IPS-11a (cell line): ENCODE results near the gene ZC3H10.
A peak's percentile ranks its signal among the peaks of the same experiment; 100 is the strongest.
"Not testable (repeated sequence)": the region's sequence is repeated elsewhere in the genome, so short reads cannot be mapped to it uniquely, and the experiment has no call there.

Experiments
- H3K4me3 ChIP-seq: one replicate; pipeline ENCODE4 v1.5.1; 2013; ENCODE audit warnings: low read depth, low read length, control low read depth

The ZC3H10 gene, protein sequence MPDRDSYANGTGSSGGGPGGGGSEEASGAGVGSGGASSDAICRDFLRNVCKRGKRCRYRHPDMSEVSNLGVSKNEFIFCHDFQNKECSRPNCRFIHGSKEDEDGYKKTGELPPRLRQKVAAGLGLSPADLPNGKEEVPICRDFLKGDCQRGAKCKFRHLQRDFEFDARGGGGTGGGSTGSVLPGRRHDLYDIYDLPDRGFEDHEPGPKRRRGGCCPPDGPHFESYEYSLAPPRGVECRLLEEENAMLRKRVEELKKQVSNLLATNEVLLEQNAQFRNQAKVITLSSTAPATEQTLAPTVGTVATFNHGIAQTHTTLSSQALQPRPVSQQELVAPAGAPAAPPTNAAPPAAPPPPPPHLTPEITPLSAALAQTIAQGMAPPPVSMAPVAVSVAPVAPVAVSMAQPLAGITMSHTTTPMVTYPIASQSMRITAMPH

DNA sequence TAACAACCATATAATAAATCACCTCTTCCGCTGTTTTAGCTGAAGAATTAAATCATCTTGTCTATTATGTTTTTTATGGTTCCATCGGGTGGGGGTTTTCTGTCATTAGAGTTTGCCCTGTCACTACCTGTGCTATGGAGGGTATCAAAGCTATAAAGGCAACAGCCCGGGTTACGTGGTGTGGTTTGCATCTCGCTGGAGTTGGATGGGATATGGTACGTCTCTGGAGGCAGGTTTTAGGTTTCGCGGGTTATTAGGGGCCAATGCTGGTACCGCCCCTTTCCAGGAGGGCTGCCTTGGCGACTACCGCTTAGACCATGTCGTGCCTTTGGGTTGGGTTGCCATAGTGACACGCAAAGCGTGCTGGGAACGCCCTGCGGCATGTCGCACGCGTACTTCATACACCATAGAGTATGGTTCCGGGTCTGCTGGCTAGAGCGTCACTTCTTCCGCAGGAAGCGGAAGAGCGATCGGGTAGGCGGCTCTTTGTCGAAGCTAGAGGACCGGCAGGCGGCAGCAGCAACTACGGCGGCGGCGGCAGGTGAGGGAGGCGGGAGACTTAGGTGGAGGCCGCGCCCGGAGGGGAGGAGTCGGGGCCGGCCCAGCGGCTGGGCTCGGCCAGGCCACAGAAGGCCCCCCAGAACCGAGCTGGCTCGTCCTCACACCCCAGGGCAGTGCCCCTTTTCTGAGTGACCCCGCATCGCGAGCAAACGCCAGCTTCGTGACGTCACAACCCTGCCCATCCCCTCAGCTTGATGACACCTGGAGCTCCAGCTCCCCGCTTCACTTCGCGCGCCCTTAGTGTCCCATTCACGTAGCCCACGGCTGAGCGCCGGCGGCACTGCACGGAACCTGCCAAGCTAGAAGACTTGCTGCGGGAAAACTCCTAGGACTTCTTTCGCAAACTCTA lies at the start of gene ZC3H10:
Gene ZC3H10, plus strand, starts transcription at position 489 of the 910 bp plus-strand sequence. CDS start 2,297 bp downstream, outside the sequence.
- H3K4me3 ChIP-seq = peak within 1 kb of the TSS; percentile 100

DNA sequence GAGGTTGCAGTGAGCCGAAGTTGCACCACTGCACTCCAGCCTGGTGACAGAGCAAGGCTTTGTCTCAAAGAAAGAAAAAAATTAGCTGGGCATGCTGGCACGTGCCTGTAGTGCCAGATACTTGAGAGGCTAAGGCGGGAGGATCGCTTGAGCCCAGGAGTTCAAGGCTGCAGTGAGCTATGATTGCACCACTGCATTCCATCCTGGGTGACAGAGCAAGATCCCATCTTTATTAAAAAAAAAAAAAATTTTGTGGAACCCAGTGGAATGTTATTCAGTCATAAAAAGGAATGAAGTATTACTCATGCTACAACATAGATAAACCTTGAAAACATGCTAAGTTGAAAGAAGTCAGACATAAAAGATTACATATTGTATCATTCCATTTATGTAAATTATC lies 46.4 kb upstream of the ZC3H10 start:
- H3K4me3 ChIP-seq = no peak overlapping the region

DNA sequence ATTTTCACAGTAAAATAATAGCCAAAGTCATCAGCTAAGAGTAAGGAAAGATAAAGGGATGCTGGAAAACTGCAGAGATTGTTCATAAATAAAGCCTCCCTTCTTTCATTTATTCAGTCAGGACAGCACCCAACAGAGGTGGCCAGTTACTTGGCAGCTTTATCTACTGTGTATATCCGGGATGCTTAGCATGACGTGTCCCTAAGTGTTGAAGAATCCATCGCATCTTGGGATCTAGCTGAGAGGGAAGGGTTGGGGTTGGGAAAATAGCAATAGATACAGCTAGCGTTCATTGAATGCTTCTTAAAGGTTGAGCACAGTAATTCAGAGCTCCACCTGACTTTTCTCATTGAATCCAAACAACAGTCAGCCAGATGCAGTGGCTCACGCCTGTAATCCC lies 43.7 kb upstream of the ZC3H10 start:
- no peak overlapping the region for H3K4me3 ChIP-seq

DNA sequence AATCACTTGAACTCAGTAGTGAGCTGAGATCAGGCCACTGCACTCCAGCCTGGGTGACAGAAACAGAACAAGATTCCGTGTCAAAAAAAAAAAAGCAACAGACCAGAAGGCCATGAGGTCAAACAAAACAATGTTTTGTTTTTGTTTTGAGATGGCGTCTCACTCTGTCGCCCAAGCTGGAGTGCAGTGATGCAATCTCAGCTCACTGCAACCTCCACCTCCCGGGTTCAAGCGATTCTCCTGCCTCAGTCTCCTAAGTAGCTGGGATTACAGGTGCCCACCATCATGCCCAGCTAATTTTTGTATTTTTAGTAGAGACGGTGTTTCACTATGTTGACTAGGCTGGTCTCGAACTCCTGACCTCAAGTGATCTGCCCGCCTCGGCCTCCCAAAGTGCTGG lies 40.1 kb upstream of the ZC3H10 start:
- not testable (repeated sequence) for H3K4me3 ChIP-seq

DNA sequence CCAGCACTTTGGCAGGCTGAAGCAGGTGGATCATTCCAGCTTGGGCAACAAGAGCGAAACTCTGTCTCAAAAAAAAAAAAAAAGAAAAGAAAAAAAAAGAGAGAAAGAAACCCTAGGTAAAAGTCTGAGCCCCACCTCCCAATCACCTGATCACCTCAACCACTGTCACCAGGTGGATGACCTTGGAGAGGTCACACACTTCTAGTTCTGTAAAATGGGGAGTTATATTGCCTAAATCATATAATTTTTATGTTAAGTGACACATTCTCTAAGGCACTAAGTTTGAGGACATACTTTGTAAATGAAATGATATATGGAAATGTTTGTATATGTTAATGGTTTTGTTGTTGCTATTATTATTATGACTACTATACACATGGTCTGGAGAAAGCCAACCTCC lies 39.6 kb upstream of the ZC3H10 start:
- no peak overlapping the region for H3K4me3 ChIP-seq

DNA sequence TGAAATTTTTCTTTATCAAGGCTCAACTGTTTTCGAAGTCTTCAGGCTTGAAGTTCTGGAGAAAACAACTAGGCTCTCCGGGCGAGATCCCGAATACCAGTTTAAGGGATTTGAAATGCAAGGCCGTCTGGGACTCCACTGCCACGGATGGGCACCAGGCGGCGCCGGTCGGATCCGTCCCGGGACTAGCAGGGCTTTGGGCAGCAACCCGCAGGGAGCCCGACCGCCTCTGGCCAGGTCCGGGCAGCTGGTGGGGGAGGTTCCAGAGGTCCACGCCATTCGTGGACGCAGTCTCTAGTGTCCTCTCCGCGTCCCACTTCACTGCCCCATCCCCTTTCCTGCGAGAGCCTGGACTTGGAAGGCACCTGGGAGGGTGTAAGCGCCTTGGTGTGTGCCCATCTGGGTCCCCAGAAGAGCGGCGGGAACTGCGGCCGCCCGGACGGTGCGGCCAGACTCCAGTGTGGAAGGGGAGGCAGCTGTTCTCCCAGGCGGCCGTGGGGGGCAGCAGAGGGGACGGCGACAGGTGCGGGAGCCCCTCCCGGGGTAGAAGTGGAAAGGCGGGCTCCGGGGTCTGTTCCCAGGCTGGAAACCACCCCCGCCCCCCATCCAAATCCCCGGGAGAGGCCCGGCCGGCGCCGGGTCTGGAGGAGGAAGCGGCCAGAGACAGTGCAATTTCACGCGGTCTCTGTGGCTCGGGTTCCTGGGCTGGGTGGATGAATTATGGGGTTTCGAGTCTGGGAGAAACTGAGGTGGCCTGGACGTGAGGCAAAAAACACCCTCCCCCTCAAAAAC lies 38.9 kb upstream of the ZC3H10 start:
- peak overlapping the region; percentile 86 for H3K4me3 ChIP-seq

DNA sequence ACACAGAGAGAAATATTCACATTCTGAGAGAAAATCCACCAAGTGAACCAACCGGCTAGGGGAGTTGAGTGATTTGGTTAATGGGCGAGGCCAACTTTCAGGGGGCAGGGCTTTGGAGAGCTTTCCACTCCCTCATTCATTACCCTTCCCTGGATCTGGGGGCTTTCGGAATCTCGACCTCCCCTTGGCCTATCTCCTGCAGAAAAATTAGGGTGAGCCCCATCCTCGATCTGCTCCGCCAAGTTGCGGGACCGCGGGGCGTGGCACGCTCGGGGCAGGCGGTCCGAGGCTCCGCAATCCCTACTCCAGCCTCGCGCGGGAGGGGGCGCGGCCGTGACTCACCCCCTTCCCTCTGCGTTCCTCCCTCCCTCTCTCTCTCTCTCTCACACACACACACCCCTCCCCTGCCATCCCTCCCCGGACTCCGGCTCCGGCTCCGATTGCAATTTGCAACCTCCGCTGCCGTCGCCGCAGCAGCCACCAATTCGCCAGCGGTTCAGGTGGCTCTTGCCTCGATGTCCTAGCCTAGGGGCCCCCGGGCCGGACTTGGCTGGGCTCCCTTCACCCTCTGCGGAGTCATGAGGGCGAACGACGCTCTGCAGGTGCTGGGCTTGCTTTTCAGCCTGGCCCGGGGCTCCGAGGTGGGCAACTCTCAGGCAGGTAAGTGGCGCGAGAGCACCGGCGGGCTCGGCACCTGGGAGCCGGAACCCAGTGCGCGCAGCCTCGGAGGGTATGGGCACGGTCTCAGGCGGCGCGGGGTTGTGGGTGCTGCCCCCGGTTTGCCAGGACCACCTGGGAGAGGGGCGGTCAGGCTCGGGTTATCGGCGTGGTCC lies 38.1 kb upstream of the ZC3H10 start, which contains the start of gene ERBB3:
Gene ERBB3, plus strand, starts transcription at position 443 of the 833 bp plus-strand sequence. Its CDS starts 136 bp downstream, at position 579.
- peak within 1 kb of the TSS; percentile 86 for H3K4me3 ChIP-seq

DNA sequence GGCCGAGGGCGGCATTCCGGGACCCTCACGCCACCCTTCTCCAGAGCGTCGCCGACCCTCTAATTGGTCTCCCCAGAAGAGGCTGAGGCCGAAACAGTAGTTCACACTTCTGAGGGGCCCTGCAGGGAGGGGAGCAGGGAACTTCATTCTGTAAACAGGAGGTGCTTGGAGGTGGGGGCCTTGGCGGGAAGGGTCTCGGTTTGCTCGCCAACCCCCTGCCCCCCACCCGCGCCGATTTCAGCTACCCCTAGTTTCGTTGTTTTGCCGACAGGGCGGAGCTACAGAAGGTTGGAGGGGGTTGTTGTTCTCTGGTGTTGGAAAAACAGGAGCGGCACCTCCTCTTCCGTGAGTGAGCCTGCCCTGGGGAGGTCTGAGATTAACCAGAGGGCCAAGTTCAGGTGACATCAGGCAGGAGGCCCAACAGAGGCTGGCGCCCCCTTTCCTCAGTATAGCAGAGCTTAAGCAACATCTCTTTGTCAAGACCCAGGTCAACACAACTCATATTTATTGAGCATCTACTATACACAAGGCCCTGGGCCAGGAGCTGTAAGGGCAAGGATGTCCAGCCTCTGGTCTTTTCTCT lies 37.4 kb upstream of the ZC3H10 start:
- H3K4me3 ChIP-seq = peak overlapping the region; percentile 86

DNA sequence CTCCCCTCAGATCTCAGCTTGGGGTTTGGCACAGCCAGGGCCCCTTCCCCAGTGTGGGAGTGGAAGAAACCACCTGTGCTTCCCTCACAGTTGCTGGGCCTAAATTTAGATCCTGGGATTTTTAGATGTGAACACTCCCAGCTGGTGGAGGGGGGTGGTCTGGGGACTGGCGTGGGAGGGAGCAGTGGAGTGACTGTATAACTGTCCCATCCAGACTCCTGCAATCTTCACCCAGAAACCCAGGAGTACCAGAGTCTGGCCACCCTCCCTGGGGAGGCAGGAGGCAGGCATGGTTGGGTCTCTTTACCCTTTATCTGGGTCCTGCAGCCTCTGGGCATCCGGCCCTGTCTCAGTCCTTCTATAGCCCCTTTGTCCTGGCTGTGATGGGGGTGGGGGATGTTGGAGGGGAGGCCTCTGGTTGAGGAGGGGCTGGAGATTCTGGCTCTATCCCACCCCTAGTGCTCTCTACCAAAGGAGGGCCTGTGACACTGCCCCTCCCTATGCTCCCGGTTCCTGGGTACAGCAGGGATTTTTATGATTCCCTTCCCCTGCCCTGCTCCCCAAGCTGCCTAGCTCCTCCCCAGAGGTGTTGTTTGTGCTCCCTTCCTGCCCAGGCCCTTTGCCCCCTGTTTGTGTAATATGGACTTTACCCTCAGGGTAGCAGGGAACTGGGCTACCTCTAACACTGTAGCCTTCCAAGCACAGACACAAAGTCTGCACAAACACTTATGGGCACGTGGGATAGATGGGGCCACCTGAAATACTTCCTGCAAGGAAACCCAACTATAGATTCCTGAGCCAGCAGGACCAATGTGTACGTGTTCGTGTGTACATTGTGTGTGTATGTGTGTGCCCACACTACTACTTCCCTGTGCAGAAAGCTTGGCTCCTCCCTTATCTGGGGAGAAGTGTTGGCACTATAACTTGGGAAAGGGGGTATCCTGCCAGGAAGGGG lies 36.4 kb upstream of the ZC3H10 start:
- H3K4me3 ChIP-seq = peak overlapping the region; percentile 86

DNA sequence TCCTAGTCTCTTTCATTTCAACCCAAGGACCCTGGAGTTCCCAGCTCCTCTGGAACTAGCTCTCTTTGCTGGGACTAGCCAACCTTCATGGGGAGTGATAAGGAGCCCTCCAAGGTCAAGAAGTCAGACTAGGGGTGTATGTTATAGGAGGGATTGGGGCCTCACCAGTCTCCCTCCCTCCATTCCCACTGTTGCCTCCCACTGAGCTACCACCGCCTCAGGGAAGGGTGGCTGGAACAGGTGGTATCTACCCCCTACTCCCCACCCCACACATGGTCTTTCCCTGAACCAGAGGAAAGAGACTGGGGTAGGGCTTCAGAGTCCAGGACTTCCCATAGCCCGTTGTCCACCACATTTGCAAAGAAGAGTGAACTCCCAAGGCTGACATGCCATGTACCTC lies 35.7 kb upstream of the ZC3H10 start:
- no peak overlapping the region for H3K4me3 ChIP-seq

DNA sequence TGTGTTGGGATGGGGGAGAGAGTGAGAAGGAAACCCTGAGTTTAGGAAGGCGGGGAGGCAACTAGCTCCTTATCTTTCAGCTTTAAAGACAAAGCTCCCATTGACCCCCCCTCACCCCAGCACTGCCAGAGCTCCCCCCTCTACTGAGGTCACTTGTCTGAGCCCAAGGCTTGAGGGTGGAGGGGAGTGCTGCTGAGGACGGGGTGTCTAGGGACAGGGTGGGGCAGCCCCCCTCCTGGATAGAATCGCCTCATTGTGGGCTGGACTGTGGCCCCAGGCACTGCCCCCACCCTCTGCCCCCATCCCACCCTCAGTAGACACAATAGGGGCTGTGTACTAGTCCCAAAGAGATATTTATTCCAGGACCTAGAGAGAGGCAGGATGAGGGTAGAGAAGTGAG lies 35.1 kb upstream of the ZC3H10 start:
- H3K4me3 ChIP-seq = no peak overlapping the region

DNA sequence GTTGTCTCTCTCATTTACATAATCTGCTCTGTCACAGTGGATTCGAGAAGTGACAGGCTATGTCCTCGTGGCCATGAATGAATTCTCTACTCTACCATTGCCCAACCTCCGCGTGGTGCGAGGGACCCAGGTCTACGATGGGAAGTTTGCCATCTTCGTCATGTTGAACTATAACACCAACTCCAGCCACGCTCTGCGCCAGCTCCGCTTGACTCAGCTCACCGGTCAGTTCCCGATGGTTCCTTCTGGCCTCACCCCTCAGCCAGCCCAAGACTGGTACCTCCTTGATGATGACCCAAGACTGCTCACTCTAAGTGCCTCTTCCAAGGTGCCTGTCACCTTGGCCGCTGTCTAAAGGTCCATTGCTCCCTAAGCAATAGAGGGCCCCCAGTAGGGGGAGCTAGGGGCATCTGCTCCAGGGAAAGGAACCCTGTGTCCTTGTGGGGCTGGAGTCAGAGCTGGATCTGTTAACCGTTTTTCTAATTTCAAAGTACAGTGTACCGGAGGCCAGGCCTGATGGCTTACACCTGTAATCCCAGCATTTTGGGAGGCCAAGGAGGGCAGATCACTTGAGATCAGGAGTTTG lies 33.0 kb upstream of the ZC3H10 start:
- no peak overlapping the region for H3K4me3 ChIP-seq

DNA sequence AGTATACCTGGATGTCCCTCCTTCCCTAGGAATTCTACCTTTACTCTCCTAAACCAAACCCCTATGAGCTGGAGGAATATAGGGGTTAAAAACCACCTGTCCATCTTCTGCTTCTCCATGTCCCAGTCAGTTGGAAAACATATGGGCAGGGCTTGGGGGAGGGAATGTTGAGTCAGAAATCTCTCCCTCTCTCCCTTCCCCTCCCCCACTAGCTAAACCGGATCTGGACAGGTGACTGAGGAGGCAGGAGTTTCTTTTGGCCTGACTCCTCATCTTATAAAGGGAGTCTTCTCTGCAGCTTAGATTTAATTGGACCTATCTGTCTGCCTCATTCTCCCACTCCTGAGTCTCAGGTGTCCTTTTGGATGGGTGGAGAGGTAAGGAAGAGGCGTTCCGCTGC lies 32.0 kb upstream of the ZC3H10 start:
- H3K4me3 ChIP-seq = no peak overlapping the region

DNA sequence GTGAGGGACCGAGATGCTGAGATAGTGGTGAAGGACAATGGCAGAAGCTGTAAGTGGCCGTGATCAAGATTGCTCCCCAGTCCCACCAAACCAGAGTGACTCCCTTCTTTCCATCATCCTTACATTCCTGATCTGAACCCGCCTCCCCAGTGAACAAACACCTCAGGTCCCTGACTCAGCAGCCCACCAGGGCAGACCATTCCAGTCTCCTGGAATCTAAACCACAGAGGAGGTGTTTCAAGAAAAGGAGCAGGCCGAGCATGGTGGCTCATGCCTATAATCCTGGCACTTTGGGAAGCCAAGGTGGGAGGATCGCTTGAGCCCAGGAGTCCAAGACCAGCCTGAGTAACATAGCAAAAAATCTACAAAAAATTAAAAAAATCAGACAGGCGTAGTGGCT lies 31.5 kb upstream of the ZC3H10 start:
- no peak overlapping the region for H3K4me3 ChIP-seq

DNA sequence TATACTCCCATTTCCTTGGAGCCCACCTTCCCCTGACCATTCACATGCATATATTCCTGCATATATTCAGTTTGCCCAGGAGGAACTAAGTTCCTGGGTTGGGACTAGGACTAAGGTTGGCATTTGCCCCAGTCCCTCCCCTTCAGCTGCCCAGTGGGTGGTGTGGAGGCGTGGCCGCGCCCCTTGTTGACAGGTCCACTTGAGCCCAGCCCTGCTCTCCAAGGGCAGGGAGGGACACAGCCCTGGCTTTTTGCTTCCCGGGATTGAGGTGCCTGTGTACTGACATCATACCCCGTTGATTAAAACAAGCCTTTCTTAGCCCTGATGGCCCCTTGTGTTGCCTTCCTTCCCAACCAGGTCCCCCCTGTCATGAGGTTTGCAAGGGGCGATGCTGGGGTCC lies 30.8 kb upstream of the ZC3H10 start:
- no peak overlapping the region for H3K4me3 ChIP-seq

DNA sequence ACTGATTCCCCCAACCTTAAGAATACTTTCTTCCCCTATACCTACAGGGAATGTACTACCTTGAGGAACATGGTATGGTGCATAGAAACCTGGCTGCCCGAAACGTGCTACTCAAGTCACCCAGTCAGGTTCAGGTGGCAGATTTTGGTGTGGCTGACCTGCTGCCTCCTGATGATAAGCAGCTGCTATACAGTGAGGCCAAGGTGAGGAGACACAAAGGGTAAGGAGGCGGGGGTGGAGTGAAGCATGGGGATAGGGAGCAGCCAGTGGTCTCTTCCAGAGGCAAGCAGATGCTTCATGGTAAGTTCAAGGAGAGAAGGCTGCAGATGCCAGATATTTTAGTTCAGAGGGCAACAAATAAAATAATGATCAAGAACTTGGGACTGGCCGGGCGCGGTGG lies 20.3 kb upstream of the ZC3H10 start:
- no peak overlapping the region for H3K4me3 ChIP-seq

DNA sequence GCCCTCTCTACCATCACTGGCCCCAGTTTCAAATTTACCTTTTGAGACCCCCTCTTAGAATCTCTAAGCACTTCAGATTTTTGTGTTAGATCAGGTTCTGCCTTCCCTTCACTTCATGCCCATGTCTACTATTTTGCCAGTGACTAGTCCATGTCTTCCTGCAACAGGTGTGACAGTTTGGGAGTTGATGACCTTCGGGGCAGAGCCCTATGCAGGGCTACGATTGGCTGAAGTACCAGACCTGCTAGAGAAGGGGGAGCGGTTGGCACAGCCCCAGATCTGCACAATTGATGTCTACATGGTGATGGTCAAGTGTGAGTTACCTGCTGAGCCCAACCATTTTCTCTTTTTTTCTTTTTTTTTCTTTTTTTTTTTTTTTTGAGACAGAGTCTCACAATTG lies 19.5 kb upstream of the ZC3H10 start:
- H3K4me3 ChIP-seq = no peak overlapping the region

DNA sequence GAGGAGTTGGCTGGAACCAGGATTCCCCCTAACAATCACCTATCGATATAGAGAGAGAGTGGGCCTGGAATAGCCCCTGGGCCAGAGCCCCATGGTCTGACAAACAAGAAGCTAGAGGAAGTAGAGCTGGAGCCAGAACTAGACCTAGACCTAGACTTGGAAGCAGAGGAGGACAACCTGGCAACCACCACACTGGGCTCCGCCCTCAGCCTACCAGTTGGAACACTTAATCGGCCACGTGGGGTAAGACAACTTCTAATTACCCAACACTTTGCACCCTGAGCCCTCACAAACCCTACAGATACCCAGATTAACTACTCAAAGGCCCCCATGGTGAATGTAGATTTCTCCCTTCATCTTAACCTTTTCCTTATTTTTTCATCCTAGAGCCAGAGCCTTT lies 18.3 kb upstream of the ZC3H10 start:
- no peak overlapping the region for H3K4me3 ChIP-seq
